Neural progenitor cell (in vitro differentiated cells): ENCODE measurements around the gene BEST2. TPM values are rescaled to one million over a fixed set of nuclear protein-coding genes. Genes with fewer than 3 reads are reported as not detected.

ENCODE experiments used
- DNase-seq: peaks from one replicate; pipeline ENCODE4 v3.0.0-alpha.2; 2016; ENCODE audit warnings: low spot score
- H2AFZ ChIP-seq: fragments of 200-600 bp; sonication (generic); replicated peaks from 2 replicates; pipeline ENCODE4 v1.6.1; 2016; ENCODE audit warnings: antibody characterized with exemption
- H3F3A ChIP-seq: fragments of 200-600 bp; sonication (generic); 2 replicates; pipeline ENCODE4 v1.6.1; 2016; ENCODE audit warnings: antibody characterized with exemption, low read depth
- H3K27ac ChIP-seq: fragments of 200-600 bp; sonication (generic); 2 replicates; pipeline ENCODE4 v1.5.1; 2016; ENCODE audit warnings: mild to moderate bottlenecking
- H3K27me3 ChIP-seq: fragments of 200-600 bp; sonication (generic); 2 replicates; pipeline ENCODE4 v1.6.1; 2016; ENCODE audit warnings: mild to moderate bottlenecking, moderate library complexity
- H3K36me3 ChIP-seq: fragments of 200-600 bp; sonication (generic); 2 replicates; pipeline ENCODE4 v1.5.1; 2016
- H3K4me1 ChIP-seq: fragments of 200-600 bp; sonication (generic); 2 replicates; pipeline ENCODE4 v1.6.1; 2016; ENCODE audit warnings: mixed run types
- H3K4me2 ChIP-seq: fragments of 200-600 bp; sonication (generic); 2 replicates; pipeline ENCODE4 v1.6.1; 2016
- H3K4me3 ChIP-seq: fragments of 200-600 bp; sonication (generic); 2 replicates; pipeline ENCODE4 v1.5.1; 2016
- H3K79me2 ChIP-seq: fragments of 200-600 bp; sonication (generic); 2 replicates; pipeline ENCODE4 v1.6.1; 2016; ENCODE audit warnings: low read depth
- H3K9ac ChIP-seq: fragments of 200-600 bp; sonication (generic); 2 replicates; pipeline ENCODE4 v1.6.1; 2016
- H3K9me3 ChIP-seq: fragments of 200-600 bp; sonication (generic); 2 replicates; pipeline ENCODE4 v1.5.1; 2016; ENCODE audit warnings: low read depth
- H4K20me1 ChIP-seq: fragments of 200-600 bp; sonication (generic); 2 replicates; pipeline ENCODE4 v1.6.1; 2016; ENCODE audit warnings: low read depth
- H3K27ac Mint-ChIP-seq: 3 replicates; pipeline ENCODE4 v1.8.0; 2021; ENCODE audit warnings: mixed read lengths
- H3K27me3 Mint-ChIP-seq: 2 replicates; pipeline ENCODE4 v1.8.0; 2022; ENCODE audit warnings: low read depth, mild to moderate bottlenecking, inconsistent platforms, moderate library complexity, mixed read lengths; ENCODE audit not compliant: insufficient read depth
- H3K36me3 Mint-ChIP-seq: 3 replicates; pipeline ENCODE4 v1.8.0; 2021; ENCODE audit warnings: mixed read lengths
- H3K4me1 Mint-ChIP-seq: 3 replicates; pipeline ENCODE4 v1.8.0; 2021; ENCODE audit warnings: mixed read lengths
- H3K4me3 Mint-ChIP-seq: 3 replicates; pipeline ENCODE4 v1.8.0; 2021; ENCODE audit warnings: mild to moderate bottlenecking, moderate library complexity, mixed read lengths
- H3K9me3 Mint-ChIP-seq: 3 replicates; pipeline ENCODE4 v1.8.0; 2020; ENCODE audit warnings: mixed read lengths
- EZH2 ChIP-seq: fragments of 200-600 bp; sonication (generic); IDR thresholded peaks from 2 replicates; pipeline ENCODE4 v1.6.1; 2017; ENCODE audit warnings: antibody characterized with exemption, mild to moderate bottlenecking, moderate library complexity
- EZH2phosphoT487 ChIP-seq: fragments of 200-600 bp; sonication (generic); IDR thresholded peaks from 2 replicates; pipeline ENCODE4 v1.6.1; 2017; ENCODE audit warnings: antibody characterized with exemption
- total RNA-seq: library from RNA; depleted of rRNA; stranded (reverse); fragments of >200 nt; gene quantifications from 2 replicates; pipeline ENCODE4 v1.2.3, GENCODE V29; 2015; ENCODE audit warnings: low replicate concordance
- TF ChIP-seq, protein P1 (sequence below): fragments of 200-600 bp; sonication (generic); IDR thresholded peaks from 2 replicates; pipeline ENCODE4 v1.5.1; 2017; ENCODE audit warnings: antibody characterized with exemption, mild to moderate bottlenecking

BEST2 gene
- total RNA-seq, 1 donor from 2014 or later, result not detected

DNA sequence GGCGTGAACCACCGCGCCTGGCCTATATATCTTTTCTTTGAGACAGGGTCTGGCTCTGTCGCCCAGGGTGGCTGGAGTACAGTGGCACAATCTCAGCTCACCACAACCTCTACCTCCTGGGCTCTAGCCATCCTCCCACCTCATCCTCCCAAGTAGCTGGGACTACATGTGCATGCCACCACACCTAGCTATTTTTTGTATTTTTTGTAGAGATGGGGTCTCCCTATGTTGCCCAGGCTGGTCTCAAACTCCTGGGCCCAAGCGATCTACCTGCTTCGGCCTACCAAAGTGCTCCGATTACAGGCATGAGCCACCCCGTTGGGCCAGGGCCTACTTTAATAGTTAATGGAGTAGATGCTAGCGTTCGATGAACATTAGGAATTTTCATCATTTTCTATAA, 31.3 kb upstream of the BEST2 start:
- no peak overlapping the region for H2AFZ ChIP-seq
- H3K9me3 Mint-ChIP-seq, result no peaks in the 10 kb centered on the region
- no peaks in the 10 kb centered on the region for H3K27me3 ChIP-seq
- H3K36me3 ChIP-seq, result peaks cover 3% of the 10 kb centered on the region
- peaks cover 11% of the 10 kb centered on the region for H3K27me3 Mint-ChIP-seq
- H3K4me1 ChIP-seq, result peaks cover 6% of the 10 kb centered on the region
- H3K9ac ChIP-seq, result peak overlapping the region; percentile 72
- peaks cover 86% of the 10 kb centered on the region for H3K79me2 ChIP-seq
- TF ChIP-seq EZH2, result no peak
- TF ChIP-seq EZH2phosphoT487, result no peak
- TF ChIP-seq, protein P1, sequence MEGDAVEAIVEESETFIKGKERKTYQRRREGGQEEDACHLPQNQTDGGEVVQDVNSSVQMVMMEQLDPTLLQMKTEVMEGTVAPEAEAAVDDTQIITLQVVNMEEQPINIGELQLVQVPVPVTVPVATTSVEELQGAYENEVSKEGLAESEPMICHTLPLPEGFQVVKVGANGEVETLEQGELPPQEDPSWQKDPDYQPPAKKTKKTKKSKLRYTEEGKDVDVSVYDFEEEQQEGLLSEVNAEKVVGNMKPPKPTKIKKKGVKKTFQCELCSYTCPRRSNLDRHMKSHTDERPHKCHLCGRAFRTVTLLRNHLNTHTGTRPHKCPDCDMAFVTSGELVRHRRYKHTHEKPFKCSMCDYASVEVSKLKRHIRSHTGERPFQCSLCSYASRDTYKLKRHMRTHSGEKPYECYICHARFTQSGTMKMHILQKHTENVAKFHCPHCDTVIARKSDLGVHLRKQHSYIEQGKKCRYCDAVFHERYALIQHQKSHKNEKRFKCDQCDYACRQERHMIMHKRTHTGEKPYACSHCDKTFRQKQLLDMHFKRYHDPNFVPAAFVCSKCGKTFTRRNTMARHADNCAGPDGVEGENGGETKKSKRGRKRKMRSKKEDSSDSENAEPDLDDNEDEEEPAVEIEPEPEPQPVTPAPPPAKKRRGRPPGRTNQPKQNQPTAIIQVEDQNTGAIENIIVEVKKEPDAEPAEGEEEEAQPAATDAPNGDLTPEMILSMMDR, result no peak
- peak overlapping the region; percentile 94 for H3K4me2 ChIP-seq
- peak overlapping the region; percentile 66 for H3K4me3 ChIP-seq
- peaks cover 39% of the 10 kb centered on the region for H4K20me1 ChIP-seq
- peaks cover 22% of the 10 kb centered on the region for H3K4me1 Mint-ChIP-seq
- no peaks in the 10 kb centered on the region for H3K9me3 ChIP-seq
- H3K27ac Mint-ChIP-seq, result peak overlapping the region; percentile 16
- peaks cover 16% of the 10 kb centered on the region for H3K36me3 Mint-ChIP-seq
- peak overlapping the region; percentile 81 for H3K4me3 Mint-ChIP-seq
- H3F3A ChIP-seq, result peaks cover 46% of the 10 kb centered on the region
- no peak for DNase-seq
- H3K27ac ChIP-seq, result no peak overlapping the region

DNA sequence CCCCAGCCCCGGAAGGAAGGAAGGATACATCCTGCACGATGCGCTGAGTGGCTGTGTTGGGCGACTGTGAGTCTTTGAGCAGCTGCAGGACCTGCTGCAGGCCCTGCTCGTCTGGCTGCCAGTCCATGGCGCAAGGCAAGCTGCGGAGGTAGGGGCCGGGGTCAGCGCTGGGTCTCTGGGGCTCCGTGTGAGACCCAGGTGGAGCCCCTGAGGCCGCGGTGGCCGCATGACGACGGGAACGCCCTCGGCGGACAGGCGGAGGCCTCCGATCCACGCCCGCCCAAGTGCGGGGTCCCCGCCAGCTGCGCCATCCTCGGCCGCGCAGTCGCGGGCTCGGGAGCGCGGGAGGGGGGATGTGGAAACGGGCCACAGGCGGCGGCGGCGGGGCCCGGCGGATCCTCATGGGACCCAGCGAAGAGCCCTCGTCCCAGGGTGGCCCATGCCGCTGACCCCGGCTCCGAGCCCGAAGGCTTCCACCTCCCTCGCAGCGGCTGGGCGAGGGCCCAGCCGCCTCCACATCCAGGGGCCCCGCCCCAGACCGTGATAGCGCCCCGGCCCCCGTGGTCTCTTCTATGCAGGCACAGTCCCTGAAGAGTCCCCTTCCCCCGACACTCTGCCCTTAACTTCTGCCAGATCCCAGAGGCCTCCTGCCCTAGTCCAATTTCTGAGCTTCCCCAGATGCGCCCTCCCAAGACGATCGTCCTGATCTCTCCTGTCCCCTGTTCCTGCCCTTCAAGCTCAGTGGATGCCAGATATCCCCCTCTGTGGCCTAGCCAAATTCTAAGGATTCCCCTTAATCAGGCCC, 30.5 kb upstream of the BEST2 start:
- H3K27me3 ChIP-seq, result no peaks in the 10 kb centered on the region
- H4K20me1 ChIP-seq, result peaks cover 36% of the 10 kb centered on the region
- H3K9me3 ChIP-seq, result no peaks in the 10 kb centered on the region
- peaks cover 81% of the 10 kb centered on the region for H3K79me2 ChIP-seq
- peaks cover 3% of the 10 kb centered on the region for H3K36me3 ChIP-seq
- TF ChIP-seq EZH2phosphoT487, result no peak
- TF ChIP-seq EZH2, result no peak
- H3K4me1 ChIP-seq, result peaks cover 6% of the 10 kb centered on the region
- H3K27ac Mint-ChIP-seq, result peak overlapping the region; percentile 99
- H3K36me3 Mint-ChIP-seq, result peaks cover 13% of the 10 kb centered on the region
- H3K4me3 Mint-ChIP-seq, result peak overlapping the region; percentile 98
- peak overlapping the region; percentile 72 for H3K9ac ChIP-seq
- H3F3A ChIP-seq, result peaks cover 51% of the 10 kb centered on the region
- H3K4me1 Mint-ChIP-seq, result peaks cover 22% of the 10 kb centered on the region
- H3K4me2 ChIP-seq, result peak overlapping the region; percentile 94
- DNase-seq, result peak; percentile 47
- no peaks in the 10 kb centered on the region for H3K9me3 Mint-ChIP-seq
- no peak overlapping the region for H2AFZ ChIP-seq
- peaks cover 11% of the 10 kb centered on the region for H3K27me3 Mint-ChIP-seq
- peak overlapping the region; percentile 66 for H3K4me3 ChIP-seq
- peak overlapping the region; percentile 87 for H3K27ac ChIP-seq

DNA sequence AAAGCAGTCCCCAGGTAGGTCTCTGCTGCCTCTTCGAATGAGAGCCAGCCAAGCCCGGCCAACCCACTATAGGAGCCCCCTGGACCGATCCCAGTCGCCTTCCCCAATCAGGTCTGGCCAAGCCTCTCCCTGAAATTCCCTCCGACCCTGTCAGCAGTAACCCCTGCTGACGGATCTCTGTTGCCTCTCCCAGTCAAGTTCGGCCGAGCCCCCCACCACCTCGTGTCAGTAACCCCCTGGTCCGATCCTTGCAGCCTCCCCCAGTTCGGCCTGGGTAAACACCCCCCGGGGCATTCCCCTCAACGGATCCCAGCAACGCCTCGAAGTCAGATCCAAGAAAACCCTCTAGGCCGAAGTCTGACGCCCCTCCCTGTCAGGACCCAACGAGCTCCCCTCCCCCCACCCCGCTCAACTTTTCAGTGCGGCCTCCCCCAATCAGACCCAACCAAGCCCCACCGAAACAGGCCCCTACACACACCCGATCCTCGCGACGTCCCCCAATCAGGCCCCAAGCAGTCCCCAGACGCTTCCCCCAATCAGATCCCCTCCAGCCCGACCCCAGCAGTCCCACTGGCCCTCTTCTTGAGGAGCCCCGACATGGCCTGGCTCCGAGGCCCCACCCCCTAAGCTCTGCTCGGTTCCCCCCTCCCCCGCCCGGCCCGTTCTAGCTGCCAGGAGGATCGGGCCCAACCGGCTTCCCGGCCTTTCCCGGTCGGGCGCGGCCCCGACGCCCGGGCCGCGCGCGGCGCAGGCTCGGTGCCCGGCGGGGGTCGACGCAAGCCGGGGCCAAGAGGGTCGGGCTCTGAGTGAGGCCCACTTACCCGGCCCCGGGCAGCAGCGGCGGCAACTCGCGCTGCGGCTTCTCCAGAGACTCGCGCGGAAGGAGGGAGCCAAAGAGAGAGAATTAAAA, 29.7 kb upstream of the BEST2 start:
- TF ChIP-seq, protein P1, result no peak
- no peak for TF ChIP-seq EZH2
- TF ChIP-seq EZH2phosphoT487, result no peak
- Mint-ChIP-seq H3K27me3 (peaks cover 11% of the 10 kb centered on the region), H3K36me3 (peaks cover 9% of the 10 kb centered on the region), H3K27ac (peak overlapping the region; percentile 99), H3K4me3 (peak overlapping the region; percentile 99), H3K4me1 (peaks cover 22% of the 10 kb centered on the region), H3K9me3 (no peaks in the 10 kb centered on the region)
- Histone ChIP-seq H3K9ac (peak overlapping the region; percentile 72), H3F3A (peaks cover 51% of the 10 kb centered on the region), H3K4me2 (peak overlapping the region; percentile 94), H4K20me1 (peaks cover 30% of the 10 kb centered on the region), H3K79me2 (peaks cover 73% of the 10 kb centered on the region), H3K27ac (peak overlapping the region; percentile 87), H3K27me3 (no peaks in the 10 kb centered on the region), H3K9me3 (no peaks in the 10 kb centered on the region), H3K4me3 (peak overlapping the region; percentile 66), H3K36me3 (peaks cover 3% of the 10 kb centered on the region), H3K4me1 (peaks cover 6% of the 10 kb centered on the region), H2AFZ (no peak overlapping the region)
- DNase-seq, result peak; percentile 94
